NCI-H2171 treated with DMSO at 0.1 percent for 48 hours (cell line): ENCODE data around the gene SLC66A1.
"Not testable (repeated sequence)": the region's sequence is repeated elsewhere in the genome, so short reads cannot be mapped to it uniquely, and the experiment has no call there.

Experiments
- DNase-seq: peaks from one replicate; lab custom pipeline; 2025; lab: John Stamatoyannopoulos, UW

The SLC66A1 gene

GRCh38 chr1:19311931-19312781 lies at the start of gene SLC66A1, which contains the start of gene AKR7A2:
Gene SLC66A1, plus strand, starts transcription at chr1:19312326. Its CDS starts 5,352 bp downstream, at chr1:19317678.
Gene AKR7A2, minus strand, starts transcription at chr1:19312144. Its CDS starts 20 bp downstream, at chr1:19312124.
- DNase-seq, result peak; percentile 78

- DNase-seq, result no peak
These were observed 49.4 kb upstream of the SLC66A1 start for GRCh38 chr1:19262744-19263143.

DNA sequence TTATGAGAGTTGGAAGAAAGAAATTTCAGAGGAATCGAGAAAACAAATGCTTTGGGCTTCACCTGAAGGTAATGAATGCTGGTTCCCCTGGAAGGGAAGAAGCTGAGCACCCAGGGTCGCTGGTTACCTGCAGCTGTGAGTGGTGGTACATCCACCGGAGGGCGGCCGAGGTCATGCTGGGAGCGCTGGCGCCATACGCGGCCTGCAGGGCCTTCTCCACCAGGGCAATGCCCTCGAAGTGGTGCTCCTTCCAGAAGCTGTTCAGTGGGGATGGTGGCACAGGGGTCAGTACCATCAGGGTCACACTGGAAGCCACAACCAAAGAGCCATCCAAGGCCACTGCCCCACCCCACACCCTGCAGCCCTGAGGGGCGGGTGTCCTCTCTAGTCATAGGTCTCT lies 43.7 kb upstream of the SLC66A1 start:
- DNase-seq, result no peak

DNA sequence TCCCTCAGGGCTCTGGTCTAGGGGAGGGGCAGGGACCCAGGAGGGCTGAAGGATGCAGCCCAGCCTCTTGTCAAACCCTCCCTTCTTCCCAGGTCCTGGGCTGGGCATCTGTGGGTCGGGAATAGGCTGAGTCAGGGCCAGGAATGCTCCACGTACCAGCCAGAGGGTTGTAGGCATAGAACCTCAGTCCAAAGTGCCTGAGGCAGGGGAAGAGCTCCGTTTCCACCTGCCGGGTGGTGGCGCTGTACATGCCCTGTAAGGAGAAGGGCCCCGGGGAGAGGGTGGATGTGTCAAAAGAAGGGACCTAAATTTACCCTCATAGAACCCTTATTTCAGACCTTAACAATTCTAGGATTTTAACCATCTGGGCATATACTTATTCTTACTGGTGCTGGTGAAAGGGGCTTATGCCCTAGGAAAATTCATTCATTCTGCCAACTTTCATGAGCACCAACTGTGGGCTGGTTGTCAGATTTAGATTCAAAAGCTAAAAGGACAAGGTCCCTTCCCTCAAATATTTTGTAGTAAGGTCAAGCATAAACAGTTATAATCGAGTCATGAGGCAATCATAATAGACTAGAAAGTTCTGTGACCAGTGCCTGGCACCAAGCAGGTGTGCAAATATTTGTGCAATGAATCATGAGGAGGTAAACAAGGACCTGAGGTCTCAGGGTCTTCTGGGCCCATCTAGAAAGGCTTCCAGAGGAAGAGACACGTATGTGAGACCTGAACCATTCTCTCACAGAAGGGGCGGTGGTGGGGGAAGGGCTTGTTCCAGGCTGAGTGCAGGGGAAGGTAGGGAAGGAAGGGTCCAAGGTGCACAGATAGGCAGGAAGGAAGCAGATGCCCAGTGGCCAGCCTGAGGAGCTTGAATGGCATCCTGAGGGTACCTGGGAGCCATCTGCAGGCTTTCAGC lies 42.4 kb upstream of the SLC66A1 start:
- not testable (repeated sequence) for DNase-seq

GRCh38 chr1:19270343-19270730 lies 41.8 kb upstream of the SLC66A1 start:
- not testable (repeated sequence) for DNase-seq

GRCh38 chr1:19272064-19272463 lies 40.1 kb upstream of the SLC66A1 start:
- DNase-seq, result no peak

- no peak for DNase-seq
These were observed 38.9 kb upstream of the SLC66A1 start for GRCh38 chr1:19273106-19273843.

DNA sequence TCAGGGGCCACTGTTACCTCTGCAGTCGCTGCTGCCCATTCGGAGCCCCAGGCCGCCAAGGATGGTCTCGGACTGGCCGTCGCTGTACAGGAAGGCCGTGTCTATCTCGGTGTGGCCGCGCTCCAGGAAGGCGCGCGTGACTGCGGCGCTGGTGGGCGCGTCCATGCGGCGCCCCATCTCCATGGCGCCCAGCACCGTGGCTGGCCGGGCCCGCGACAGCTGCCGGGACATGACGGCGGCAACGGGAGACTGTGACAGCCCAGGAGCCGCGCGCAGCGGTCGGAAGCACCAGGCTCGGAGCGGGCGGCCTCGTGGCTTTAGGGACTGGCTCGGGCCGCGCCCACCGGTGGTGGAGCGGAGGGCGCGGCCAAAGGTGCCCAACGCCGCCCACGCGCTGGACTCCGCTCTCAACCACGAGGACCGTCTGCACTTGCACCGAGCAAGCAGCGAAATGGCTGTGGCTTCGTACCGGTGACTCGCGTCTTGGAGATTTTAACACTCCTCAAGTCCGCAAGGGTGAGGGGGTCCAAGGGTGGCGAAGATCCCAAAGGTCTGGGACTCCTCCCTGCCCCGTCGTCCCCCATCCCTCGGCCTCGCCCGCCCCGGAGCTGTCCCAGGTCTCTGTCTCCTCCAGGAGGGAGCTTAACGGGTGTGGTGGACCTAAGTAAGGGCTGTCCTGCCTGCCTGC lies 38.1 kb upstream of the SLC66A1 start:
- DNase-seq, result not testable (repeated sequence)

GRCh38 chr1:19274636-19275035 lies 37.5 kb upstream of the SLC66A1 start:
- no peak for DNase-seq

DNA sequence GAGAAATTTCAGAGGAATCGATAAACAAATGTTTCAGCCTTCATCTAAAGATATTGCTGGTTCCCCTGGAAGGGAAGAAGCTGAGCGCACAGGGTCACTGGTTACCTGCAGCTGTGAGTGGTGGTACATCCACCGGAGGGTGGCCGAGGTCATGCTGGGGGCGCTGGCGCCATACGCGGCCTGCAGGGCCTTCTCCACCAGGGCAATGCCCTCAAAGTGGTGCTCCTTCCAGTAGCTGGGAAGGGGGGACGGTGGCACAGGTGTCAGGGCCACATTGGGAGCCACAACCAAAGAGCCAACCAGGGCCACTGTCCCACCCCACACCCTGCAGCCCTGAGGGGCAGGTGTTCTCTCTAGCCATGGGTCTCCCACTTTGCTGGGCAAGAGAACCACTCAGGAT lies 28.2 kb upstream of the SLC66A1 start:
- no peak for DNase-seq

- no peak for DNase-seq
These were observed 27.2 kb upstream of the SLC66A1 start for GRCh38 chr1:19284881-19285280.

- not testable (repeated sequence) for DNase-seq
These were observed 26.8 kb upstream of the SLC66A1 start for GRCh38 chr1:19285366-19285765.

- not testable (repeated sequence) for DNase-seq
These were observed 26.3 kb upstream of the SLC66A1 start for GRCh38 chr1:19285807-19286206.

- DNase-seq, result no peak
These were observed 24.5 kb upstream of the SLC66A1 start for GRCh38 chr1:19287436-19288185.

DNA sequence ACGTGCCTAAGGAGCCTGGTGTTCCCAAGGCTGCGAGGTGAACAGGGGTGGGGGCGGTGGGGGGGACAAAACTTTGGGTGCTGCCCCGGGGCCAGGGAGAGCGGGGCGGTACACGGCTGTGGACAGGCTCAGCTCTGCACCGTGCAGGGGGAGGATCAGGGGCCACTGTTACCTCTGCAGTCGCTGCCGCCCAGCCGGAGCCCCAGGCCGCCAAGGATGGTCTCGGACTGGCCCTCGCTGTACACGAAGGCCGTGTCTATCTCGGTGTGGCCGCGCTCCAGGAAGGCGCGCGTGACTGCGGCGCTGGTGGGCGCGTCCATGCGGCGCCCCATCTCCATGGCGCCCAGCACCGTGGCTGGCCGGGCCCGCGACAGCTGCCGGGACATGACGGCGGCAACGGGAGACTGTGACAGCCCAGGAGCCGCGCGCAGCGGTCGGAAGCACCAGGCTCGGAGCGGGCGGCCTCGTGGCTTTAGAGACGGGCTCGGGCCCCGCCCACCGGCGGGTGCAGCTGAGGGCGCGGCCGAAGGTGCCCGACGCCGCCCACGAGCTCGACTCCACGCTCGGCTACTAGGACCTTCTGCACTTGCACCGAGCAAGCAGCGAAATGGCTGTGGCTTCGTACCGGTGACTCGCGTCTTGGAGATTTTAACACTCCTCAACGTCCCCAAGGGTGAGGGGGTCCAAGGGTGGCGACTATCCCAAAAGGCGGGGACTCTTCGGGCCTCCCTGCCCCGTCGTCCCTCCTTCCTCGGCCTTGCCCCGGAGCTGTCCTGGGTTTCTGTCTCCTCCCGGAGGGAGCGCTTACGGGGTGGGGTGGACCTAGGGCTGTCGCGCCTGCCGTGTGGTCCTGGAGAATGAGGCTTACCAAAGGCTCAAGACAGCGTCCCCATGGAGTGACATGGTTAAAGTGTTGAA lies 23.5 kb upstream of the SLC66A1 start, which contains the start of gene AKR7A3:
AKR7A3 (minus strand) TSS at position 447 of the 918 bp plus-strand sequence; CDS start at position 386, 61 bp downstream.
- not testable (repeated sequence) for DNase-seq

DNA sequence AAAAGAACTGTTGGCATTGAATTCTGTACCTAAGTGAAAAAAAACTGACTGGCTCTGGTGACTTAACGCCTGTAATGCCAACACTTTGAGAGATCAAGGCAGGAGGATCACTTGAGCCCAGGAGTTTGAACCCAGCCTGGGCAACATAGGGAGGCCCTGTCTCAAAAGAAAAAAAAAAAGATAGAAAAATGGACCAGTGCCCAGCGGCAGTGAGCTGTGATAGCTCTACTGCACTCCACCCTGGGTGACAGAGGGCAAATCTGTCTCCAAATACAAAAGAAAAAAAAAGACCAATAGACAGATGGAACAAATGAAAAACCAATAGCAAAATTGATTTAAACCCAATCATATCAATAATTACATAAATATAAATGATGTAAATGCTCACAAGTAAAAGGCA lies 22.9 kb upstream of the SLC66A1 start:
- no peak for DNase-seq

DNA sequence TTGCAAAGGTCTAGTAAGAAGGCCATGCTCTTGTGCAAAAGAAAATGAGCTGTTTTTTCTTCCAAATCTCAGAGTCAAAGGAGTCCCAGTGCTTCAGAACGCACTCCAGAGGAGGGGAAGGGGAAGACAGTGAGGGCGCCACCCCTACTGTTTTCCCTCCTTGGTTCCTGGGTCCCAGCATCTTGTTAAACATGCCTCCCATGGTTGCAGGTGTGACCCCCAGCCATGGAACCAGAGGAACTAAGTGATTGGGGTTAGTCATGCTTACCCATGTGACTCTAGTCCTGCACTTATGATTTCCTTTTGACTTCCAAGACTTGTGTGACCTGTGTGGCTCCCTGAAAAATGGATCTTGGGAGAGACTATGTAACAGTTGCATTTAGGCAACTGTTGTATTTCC lies 17.5 kb upstream of the SLC66A1 start:
- DNase-seq, result no peak

DNA sequence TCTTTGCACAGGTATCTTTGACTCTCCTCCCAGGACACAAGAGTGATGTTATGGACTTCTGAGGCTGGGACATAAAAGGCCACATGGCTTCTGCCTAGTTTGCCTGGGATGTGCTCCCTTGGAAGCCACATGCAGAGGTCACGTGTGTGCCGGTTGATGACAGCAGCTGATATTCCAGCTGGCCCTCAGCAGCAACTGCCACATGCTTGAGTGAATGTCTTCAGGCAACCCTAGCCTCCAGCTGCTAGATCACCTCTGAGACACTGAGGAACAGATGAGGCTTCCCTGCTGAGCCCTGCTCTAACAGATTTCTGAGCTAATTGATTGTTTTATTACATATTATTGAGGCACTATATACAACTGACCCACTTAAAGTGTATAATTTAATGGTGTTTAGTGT lies 11.9 kb upstream of the SLC66A1 start:
- DNase-seq, result peak; percentile 96

DNA sequence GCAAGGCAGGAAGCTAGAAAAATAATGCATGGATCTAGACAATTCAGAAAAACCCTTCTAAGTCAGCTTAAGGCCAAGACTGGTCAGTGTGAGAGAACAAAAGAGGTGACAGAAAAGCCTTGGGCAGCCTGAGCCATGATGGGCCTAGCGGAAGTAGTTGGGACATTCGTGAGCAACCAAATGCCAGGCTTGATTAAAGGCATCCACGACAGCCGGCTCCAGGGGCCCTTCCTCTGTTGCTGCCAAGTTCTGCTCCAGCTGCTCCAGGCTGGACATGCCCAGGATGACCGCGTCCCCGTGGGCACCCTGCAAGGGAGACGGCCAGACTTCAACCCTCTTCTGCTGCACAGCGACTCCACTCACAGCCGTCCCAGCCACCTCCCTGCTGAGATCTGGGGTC lies 8.0 kb upstream of the SLC66A1 start:
- not testable (repeated sequence) for DNase-seq
